HL-60/S4 treated with phorbol 12-myristate 13-acetate at 8.2 ng/mL for 4 days and 3 days (cell line): ENCODE data around the gene APCDD1L.
"Not testable (repeated sequence)": the region's sequence is repeated elsewhere in the genome, so short reads cannot be mapped to it uniquely, and the experiment has no call there.

Experiments used
- in situ Hi-C: fragments of 300-500 bp; cut with MboI; formaldehyde crosslinking; loops from 2 replicates; pipeline ENCODE4 v1.15.0; 2022; ENCODE audit warnings: low sequenced_read_pairs

The APCDD1L gene

DNA sequence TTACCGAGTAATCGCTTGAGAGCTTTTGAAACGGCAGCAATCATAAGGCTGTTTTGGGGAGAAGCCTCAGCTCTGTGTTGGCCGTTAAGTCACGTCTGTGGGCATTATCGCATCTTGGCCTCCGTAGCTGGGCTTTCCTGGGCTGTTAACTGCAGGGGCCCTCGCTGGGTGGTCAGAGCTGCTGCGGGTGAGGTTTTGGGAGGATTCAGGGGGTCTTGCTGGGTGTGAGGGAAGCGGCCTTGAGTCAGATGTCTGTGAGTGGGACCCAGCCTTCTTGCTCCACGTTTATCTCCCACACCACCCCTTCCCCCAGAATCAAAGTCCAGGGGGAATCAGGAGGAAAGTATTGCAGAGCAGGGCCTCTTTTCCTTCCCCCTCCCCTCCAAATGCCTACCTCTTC, 3.2 kb upstream of the APCDD1L start:
- in situ Hi-C loops = no loop called here

DNA sequence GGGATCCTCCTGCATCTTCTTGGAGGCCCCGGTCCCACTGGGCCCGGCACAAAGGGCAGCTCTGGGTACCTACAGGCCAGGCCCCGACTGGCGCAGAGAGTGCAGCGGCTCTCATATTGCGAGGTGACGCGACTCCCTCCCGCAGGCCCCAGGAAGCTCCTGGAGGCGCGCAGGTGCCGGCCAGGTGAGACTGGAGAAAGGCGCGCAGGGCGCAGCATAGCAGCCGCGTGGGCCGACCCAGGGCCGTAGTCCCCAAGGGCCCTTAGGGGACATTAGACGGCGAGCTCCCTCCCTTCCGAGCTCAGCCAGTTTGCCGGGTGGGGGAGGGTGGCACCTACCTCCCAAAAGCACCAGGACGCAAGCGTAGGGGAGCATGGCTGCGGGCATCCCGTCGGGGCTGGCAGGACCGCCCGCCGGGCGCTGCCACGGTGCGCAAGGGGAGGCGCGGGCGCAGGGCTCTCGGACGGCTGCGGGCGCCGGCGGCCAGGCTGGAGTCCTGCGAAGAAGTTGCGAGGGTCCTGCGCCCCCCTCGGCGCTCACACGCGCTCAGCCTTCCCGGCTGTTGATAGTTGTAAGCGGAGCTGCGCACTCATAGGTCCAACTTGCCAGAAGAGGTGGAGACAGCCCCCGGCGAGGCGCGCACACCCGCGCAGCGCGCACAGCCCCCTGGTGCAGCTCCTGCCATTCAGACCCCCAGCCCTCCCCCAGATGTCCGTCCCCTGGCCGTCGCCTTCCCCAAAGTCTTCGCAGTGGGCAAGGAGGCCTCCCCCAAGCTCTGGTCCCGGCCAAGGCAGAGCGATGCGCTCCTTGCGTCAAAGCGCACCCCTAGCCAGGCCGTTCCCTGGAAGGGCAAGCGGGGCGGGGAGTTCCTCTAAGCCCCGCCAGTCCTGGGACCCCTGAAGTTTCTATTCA, 622 bp downstream of the APCDD1L start:
- in situ Hi-C loops = no loop called here

DNA sequence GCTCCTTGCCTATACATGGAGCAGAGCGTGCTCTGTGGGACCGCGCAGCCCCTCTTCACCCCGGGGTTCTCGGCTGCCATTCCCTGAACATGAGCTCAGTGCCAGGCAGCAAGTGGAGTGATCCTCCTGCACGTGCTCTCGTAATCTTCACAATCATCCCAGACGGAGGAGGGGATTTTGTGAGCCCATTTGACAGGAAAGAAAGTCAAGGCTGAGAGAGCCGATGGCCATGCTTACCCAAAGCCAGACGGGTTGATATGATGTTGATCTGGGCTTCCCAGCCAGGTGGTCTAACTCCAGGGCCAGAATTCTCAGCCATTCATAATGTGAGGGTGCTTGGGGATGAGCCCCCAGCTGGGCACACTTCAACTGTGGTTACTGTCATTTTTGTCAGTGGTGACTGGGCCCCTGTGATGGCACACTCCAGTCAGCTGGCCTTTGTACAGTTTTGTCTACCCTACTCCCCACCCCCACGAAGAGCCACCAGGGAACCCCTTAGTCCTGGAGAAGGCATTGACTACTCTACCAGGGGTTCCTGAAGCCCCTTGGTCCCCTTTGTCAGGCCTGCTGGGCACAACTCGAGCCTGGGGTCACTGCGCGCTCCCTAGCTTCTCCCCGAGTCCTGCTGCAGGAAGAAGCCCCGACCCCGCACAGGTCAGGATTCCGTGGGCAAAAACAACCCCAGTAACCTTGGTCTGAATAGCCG, 1.5 kb downstream of the APCDD1L start:
- in situ Hi-C loops = no loop called here

DNA sequence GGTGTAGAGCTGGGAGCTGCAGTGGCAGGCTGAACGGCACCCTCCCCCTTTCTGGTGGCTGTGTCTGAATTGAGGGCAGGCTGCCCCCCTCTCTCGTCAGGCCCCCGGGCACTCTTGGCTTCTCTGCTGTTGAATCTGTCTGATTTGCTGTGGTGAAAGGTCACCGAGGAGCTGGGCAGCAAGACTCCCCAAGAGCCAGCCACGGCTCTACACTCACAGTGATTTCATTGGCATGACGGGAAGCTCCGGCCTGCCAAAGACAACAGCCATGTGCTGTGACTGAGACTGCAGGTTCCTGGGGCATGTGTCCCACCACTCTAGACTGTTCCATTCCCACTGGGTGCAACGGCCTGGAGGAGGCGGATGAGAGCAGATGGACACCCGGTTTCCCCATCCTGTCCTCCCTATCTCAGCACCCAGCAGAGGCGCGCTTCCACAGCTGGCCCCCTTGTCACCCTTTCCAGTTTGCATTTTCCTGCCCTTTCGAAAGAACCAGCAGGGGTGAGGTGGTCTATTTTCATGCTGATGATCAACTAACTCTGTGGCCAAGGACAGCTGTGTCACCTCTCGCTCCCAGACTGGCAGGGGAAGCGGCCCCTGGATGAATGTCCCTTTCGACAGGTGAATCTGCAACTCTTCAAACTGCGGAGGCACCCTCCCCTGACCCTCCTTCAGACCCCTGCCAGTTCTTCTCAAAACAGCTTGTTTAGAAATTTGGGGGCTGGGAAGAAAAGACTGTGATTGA, 2.2 kb downstream of the APCDD1L start:
- in situ Hi-C loops = no loop called here

DNA sequence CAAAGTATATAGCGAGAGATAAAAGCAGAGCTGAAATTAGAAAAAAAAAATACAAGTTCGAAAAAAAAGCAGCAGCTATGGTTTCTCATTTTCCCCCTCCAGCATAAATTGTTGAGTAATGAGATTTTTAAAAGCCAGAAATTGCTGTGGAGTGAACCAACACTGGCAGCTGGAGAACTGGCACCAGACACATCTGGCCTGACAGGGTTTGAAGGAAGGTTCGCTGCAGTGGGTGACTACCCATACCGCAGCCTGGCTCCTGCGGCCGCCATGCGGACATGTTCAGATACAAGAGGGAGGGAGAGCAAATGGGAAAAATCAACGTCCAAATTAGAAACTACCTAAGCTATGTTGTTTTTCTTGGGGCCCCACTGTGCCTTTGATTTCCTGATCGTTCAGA, 3.3 kb downstream of the APCDD1L start:
- in situ Hi-C loops = no loop called here

DNA sequence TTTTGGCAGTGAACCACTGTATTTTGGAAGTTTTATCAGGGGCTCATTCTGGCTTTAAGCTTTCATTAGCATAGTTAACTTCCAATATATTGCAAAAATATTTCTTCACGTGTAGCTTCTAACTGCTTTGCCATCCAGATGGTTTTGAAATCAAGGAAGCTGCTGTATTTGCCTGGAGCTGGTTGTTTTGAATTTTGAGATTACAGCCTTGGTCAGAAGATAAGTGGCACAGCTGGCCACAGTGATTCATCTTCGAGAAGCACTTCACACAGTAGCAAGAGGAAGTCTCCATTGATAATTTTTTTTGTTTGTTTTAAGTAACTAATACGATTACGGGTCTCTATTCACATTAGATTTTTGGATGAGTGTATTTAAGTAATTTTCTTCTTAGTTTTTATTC, 3.8 kb downstream of the APCDD1L start:
- in situ Hi-C loops = no loop called here

DNA sequence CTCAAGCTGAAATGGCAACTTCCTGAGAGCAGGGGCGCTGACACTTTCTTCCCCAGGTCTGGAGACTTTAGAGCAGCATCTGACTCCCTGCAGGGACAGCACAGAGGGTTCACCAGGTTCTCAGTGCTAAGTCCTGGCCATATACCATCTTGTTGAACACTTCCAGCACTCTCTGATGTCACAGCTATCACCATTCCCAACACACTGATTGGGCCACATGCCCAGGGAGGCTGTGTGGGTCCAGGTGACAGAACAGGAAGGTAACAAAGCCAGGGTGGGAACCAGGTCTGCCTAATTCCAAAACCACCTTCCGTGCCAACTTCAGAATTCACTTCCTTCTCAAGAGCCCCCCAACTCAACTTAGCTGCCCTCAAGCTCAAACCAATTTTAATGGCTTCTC, 4.3 kb downstream of the APCDD1L start:
- in situ Hi-C loops = no loop called here

DNA sequence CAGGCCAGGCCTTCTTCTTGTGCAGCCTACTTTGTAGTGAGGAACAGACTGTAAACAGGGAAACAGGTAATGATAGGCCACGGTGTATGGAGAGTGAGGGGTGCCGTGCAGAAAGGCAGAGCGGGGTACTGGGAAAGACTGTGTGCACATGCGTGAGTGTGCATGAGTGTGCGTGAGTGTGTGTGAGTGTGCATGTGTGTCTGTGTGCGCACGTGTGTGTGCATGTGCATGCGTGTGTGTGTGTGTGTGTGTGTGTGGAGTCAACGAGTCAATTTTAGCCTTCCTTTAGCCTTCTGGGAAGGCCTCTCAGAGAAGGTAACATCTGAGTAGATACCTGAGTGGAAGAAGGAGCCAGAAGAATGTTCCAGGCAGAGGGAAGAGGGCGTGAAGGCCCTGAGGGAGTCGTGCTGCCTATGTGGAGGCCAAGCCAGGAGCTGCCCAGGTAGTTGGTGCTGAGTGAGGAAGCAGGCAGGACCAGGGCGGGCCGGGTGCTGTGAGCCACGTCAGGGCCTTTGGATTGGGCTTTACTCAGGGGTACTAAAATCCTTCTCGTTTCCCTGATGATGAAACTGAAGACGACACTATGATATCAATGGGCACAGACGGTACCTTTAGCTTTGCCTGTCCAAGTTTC, 6.3 kb downstream of the APCDD1L start:
- in situ Hi-C loops = no loop called here

DNA sequence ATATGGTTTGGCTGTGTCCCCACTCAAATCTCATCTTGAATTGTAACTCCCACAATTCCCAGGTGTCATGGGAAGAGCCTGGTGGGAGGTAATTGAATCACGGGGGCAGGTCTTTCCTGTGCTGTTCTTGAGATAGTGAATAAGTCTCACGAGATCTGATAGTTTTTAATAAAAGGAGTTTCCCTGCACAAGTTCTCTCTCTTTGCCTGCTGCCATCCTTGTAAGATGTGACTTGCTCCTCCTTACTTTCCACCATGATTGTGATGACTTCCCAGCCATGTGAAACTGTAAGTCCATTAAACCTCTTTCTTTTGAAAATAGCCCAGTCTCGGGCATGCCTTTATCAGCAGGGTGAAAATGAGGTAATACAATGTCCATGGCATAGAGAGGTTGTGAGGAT, 8.2 kb downstream of the APCDD1L start:
- in situ Hi-C loops = not testable (repeated sequence)

DNA sequence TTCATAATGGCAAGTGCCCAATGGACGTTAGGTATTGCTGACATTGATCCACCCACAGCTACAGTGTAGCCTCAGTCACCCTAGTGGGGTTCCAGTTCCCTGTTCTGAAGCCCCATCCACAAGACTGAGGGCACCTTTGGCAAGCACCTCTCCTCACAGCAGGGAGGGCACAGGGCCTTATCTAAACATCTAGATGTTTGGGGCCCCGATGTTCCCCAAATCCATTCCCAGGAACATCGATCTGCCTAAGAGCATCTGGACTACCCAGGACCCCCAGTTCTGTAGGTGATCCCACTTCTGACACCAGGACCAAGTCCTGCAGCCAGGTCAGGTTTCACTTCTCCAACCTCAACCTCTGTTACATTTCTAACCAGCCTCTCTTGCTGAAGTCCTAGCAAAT, 10.6 kb downstream of the APCDD1L start:
- in situ Hi-C loops = no loop called here

DNA sequence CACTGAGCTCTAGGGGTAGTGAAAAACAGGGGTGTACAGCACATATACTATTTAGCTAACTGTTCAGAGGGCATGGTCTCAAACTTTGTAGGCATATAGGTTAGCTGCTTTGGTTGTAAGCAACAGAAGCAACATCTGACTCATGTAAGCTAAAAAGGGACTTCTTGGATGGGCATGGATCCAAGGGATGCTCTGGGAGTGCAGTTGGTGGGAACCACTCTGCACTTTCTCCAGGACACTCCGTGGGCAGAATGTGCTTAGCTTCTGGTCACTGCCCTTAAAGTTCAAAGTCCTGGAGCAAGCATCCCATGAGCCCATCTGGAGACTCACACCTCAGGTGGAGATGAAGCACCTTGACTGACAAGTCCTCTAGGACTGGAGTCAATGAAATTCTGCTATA, 11.5 kb downstream of the APCDD1L start:
- in situ Hi-C loops = no loop called here

DNA sequence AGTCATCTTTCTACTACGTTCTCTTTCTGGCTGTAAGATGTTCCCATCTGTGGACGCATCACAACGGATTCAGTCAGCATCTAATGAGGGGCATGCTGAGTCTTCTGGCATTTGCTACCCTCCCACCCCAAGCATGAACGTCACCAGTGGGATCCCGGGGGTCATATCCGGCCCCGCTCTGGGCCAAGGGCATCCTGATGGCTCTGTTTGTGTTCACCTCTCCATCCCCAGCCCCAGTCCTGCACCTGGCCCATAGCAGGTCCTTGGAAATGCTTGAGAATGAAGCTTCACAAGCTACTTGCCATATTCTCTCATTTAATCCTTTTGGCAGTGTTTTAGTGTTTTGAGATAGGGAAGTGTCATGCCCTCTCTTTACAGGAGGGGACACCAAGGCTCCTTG, 14.9 kb downstream of the APCDD1L start:
- in situ Hi-C loops = no loop called here

DNA sequence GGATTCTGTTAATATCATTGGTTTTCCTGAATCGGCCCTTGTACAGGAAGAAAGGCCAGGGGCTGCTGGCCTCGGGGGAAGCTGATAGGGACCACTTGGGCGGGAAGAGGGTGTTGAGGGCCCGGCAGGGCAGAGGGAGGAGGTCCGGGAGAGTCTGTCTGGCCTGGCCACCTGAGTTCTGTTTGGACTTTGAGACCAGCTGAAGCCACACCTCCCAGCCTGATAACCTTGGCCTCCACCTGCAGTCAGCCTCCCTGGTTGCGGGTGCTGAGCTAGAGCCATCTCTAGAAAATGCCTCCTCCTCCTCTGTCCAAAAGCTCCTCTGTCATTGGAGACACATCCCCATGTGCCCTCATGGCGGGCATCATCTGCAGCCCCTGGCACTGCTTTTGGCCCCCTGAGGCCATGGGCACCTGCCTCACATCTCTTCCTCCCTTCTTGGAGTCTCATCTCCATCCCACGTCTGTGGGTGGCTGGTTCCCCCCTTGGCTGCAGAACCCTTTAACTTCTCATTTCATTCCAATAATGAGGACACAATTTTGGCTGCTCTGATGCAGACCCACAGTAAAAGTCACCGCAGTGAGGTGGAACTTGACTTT, 16.6 kb downstream of the APCDD1L start:
- in situ Hi-C loops = no loop called here

DNA sequence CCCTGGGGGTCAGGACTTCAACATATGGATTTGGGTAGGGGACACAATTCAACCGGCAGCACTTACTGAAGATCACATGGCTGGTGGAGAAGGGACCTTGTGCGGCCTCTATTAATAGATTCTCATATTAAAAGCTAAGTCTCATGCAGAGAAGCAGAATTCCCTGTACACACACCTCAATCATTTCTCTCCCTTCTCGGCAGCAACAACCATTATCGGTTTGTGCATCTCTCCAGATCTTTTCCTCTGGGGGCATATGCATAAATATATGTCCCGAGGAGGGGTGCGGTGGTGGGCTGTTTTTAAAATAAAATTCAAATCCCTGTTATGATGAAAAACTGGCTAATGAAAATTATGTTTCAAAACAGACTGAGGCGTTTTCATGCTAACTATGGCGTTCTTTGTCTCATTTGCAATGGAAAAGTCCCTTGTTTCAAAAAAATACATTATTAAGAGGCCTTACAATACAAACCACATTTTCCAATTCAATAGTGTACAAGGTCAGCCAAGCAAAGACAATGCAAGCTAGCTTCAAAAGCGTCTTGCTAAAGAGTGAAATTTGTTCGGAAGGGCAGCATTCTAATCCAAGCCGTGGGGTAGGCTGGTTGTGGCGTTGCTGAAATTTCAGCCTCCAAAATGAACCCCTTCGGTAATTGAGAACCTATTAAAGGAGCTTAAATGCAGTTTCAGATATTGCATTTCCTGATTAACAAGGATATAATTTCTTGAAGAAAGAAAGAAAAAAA, 17.3 kb downstream of the APCDD1L start:
- in situ Hi-C loops = no loop called here

DNA sequence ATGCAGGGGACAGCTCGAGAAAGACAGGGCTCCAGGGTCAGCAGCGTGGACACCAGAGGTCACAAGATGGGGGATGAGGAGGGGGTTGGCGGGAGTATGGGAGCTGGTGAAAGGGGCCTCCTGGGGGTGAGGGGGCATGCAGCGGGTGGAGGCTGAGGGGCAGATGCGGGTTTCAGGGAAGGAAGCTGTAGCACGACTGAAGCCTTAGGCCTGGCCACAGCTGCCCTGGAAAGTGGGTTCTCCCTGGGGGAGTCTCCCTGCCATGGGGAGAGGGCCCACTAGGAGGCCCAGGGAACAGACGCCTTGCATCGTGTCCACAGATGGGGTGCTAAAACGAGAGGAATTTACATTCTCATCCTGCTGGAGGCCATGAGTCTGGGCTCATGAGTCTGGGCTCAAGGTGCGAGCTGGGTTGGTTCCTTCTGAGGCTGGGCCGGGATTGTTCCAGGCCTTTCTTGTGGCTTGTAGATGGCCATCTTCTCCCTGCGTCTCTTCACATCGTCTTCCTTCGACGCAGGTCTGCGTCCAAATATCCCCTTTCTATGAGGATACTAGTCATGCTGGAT, 18.0 kb downstream of the APCDD1L start:
- in situ Hi-C loops = no loop called here

DNA sequence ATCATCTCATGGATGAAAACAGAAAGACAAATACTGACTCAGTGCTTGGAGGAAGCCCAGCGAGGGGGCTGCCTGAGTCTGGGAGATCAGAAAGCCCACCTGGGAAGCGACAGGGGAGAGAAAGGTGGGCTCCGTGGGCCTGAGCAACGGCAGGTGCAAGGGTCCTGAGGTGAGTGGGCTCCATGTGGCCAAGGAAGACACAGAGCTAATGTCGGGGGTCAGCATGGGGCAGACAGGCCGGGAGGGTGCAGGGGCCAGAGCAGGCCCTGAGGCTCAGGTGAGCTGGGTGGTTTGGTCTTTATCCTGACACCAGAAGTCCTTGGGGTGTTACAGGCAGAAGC, 18.8 kb downstream of the APCDD1L start:
- in situ Hi-C loops = no loop called here

DNA sequence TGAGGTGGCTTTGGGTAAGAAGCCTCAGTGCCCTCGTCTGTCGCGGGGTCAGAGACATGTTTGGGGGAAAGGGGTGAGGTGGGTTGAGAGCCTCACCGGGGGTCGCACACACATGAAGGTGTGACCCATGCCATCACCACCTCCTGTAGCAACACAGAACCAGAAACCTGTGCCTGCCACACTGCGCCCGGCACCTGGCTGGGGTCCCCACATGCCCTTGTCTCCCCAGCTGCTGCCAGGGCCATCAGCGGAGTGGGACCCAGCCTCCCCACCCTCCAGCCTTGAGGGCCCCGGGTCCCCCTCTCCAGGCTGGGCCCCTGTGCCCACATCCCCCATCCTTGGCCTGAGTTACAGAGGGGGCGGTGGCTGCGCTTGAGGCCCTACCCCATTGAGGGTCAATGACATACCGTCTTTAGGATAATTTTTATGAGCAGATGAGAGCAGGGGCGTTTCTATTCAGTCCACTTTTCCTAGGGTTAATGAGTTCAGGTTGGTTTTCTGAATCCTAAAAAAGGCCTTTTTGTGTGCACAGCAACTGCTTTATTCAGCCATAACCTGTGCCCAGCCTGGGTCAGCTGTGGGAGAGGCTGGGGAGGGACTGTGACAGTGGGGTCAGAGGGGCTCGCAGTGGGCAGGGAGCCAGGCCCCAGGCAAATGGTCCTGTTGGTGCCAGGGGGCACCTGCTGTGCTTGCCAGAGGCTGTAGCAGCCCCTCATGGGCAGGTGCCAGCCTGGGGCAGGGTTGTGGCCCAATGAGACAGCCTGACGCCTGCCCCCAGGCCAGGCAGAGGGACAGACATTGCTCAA, 19.4 kb downstream of the APCDD1L start:
- in situ Hi-C loops = no loop called here

DNA sequence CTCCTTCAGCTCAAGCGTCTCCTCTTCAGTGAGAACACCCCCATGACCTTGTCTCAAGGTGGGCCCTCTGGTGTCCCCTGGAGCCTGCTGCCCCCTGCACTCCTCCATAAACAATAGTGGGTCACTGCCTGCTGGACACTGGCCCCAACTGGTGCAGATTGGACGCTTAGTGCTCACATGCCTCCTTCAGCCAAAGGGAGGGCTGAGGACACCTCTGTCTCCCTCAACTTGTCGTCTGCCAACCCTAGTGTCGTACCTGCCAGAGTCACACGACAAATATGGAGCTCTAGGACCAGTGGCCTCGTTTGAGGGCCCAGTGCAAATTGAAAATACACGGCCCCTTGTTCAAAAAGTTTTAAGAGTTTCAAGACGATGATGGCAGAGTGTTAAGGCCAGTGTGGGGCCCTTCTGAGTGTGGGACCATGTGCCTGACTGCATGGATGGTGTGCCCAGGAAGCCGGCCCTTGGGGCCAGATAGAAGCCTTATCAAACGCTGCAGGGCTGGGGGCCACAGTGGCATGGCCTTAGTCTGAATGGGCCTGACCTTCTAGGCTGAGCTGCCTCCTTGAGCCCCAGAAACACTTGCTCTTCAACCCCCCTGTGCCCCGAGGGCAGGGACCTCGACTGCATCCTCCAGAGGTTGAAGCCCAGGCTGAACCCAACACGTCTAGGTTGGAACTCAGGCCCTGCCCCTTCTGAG, 20.1 kb downstream of the APCDD1L start:
- in situ Hi-C loops = no loop called here
